HG03520 (cell line): Measurements from ENCODE around the gene ENGASE.

ENCODE experiments used
- ATAC-seq: cut with Tn5 transposase; IDR thresholded peaks from one replicate; pipeline ENCODE4 v1.9.1; 2021; ENCODE audit warnings: mild to moderate bottlenecking, moderate library complexity; ENCODE audit not compliant: unreplicated experiment

The ENGASE gene

GRCh38 chr17:79079421-79080200, 5.0 kb downstream of the ENGASE start:
- ATAC-seq = no peak

- no peak for ATAC-seq
These were observed 5.7 kb downstream of the ENGASE start for GRCh38 chr17:79080349-79080748.

- no peak for ATAC-seq
These were observed 6.2 kb downstream of the ENGASE start for GRCh38 chr17:79080761-79081290.

DNA sequence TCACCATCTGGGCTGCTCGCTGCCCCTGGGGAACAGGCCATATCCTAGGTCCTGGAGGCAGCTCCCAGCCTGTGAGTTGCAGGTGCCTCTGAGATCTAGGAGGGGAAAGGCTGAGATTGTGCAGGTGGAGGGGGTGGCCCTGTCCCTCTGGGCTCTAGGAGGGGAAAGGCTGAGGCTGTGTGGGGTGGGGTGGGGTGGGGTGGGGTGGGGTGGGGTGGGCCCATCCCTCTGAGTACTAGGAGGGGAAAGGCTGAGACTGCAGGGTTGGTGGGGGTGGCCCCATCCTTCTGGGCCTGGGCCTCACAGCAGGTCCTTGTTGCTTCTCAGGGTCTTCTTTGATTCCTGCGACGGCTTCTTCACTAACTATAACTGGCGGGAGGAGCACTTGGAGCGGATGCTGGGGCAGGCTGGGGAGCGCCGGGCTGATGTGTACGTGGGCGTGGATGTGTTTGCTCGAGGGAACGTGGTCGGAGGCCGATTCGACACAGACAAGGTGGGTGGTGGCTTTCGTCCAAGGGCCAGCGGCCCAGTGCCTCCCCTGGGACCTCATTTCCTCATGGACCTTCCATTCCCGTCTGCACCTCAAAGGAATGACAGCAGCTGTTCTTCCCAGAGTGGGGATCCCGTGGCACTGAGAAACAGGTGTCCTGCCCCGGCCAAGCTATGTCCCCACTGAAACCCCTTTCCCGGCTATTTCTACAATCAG, 7.1 kb downstream of the ENGASE start:
- ATAC-seq = no peak

DNA sequence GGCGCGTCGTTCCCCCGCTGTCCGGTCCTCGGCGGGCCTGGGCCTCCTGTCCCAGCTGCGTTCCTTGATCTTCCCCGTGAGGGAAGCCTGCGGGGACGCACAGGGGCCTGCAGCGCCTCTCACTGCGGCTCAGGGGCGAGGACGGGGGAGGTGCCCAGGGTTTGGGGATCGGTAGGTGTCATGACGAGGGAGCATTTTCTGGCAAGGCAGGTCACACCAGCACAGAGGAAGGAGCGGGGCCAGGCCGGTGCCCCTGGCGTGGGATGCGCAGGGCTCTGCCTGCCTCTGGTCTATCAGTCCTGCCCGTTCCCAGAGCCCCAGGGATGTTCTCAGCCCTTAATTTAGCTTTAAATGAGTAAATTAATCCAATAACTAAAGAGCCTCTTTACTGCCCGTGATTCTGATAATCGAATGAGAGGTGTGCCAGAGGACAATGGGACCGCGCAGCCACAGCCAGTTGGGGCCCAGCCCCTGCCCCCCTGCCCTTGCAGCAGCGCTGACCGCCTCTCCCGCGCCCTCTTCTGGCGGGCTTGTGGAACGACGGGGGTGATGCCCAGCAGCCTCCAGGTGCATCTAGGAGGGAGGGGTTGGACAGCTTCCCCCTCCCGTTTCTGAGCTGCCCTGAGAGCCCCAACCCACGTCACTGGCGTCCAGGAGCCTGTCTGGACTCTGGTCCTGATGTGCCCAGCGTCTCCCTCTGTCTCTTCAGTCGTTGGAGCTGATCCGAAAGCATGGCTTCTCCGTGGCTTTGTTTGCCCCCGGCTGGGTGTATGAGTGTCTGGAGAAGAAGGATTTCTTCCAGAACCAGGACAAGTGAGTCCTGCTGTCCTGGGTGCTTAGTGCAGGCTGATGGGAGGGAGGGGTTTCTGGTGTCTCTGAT, 7.9 kb downstream of the ENGASE start:
- ATAC-seq = no peak

DNA sequence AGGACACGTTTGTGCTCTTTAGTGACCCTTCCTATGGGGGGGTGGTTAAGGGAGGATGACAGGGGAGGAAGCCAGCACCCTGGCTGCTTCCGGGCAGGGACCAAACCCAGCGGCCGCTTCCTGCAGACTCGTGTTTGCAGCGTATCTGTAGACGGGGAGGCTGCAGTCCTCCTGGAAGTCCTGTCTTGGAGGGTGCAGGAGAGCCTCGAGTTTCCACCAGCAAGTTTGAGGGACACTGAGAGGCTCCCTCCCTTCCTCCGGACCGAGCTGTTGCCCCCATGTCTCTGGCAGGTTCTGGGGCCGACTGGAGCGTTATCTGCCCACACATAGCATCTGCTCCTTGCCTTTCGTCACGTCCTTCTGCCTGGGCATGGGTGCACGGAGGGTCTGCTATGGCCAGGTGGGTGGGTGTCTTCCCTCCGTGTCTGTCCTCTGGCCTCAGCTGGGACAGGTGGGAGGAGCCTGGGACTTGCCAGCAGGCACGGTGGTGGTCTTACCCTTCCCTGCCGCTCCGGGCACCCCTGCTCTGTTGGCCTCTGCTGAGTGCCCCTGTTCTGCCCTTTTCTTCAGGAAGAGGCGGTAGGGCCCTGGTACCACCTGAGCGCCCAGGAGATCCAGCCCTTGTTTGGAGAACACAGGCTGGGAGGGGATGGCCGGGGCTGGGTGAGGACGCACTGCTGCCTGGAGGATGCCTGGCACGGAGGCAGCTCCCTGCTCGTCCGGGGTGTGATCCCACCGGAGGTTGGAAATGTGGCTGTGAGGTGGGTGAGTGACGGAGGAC, 8.8 kb downstream of the ENGASE start:
- no peak for ATAC-seq

- no peak for ATAC-seq
These were observed 9.9 kb downstream of the ENGASE start for GRCh38 chr17:79084291-79085153.

DNA sequence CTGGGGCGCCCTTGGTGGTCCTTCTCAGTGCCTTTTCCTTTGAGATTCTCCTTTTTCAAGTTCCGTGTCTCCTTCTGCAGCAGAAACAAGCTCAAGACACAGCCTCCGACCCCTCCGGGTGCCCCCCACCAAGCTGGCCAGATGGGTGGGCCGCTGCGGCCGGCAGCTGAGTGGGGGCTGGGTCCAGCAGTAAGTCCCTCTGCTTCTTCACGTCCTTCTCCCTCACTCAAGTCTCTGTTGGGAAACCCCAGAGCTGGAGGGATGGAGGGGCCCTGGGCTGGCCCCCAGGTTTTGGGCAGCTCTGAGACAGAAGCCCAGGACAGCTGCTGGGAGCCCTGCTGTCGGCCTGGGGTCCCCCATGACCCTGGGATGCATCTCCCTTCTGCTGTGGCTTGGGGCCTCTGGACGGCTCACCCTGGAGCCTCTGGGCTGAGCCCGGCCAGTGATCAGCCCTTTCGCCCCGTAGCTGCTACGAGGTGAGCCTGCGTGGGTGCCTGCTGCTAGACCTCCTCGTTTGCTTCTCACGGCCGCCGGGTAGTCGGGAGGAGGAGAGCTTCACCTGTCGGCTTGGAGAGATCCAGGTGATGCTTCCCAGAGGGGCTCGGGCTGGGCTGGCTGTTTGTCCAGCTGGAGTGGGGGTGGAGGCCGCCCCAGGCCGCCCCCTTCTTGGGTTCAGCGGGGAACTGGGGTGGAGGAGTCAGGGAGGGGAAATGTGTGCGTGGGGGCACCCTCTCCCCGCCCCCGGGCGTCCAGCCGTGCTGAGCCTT, 10.7 kb downstream of the ENGASE start:
- ATAC-seq = no peak

DNA sequence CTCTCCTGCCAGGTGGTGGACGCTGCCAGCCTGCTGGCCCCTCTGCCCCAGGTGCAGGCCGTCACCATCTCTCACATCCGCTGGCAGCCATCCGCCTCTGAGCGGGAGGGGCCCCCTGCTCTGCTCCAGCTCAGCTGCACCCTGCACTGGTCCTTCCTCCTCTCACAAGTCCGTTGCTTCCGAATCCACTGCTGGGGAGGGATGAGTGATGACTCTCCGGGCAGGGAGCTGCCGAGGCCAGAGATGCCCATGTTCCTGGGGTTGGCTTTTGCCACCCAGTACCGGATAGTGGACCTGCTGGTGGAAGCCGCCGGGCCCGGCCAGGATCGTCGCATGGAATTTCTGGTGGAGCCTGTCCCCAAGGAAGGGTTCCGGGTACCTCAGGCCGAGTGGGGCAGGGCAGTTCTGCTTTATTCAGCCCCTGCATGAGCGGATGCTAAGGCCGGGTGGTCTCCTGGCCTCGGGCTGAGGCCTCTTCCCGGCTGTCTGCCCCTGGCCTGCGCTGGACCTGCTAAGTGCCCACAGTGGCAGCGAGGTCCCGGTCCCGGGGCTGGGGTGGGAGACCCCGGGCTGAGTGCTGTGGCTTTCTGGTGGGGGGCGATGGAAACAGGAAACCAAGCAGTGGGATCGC, 11.4 kb downstream of the ENGASE start:
- no peak for ATAC-seq

DNA sequence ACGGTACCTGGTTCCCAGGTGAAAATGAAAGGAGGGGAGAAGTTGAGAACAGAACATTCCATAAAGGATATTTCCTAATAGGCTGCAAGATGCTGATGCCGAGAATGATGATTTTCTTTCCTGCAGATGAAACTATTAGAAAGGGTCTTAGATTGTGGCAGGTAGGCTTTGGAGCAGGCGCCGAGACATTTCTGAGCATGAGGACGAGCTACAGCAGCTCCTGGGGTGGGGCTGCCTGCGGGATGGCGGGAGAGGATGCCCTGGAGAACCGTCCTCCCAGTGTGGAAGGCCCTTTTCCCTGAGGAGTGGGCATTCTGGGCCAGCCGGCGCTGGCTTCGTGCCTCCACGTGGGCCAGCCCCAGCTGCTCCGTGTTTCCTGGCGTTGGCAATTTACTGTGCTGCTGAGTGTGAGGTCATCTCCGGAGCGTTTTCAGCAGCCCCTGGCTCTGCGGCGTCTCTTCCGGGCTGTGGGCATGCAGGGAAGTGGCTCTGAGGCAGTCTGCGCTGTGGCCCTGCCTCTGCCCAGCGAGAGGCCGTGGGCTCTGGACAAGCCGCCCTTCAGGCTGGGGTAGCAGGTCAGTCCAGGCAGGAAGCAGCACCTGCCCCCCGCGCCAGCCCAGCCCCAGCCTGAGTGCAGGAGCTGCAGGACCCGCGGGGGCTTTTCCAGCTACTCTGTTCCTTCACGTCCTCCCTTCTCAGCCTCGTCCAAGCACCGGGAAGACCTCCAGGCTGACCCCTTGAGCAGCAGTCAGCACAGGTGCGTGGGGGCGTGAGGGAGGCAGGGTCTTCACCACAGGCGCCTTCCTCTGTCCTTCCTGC, 12.2 kb downstream of the ENGASE start:
- ATAC-seq = no peak

DNA sequence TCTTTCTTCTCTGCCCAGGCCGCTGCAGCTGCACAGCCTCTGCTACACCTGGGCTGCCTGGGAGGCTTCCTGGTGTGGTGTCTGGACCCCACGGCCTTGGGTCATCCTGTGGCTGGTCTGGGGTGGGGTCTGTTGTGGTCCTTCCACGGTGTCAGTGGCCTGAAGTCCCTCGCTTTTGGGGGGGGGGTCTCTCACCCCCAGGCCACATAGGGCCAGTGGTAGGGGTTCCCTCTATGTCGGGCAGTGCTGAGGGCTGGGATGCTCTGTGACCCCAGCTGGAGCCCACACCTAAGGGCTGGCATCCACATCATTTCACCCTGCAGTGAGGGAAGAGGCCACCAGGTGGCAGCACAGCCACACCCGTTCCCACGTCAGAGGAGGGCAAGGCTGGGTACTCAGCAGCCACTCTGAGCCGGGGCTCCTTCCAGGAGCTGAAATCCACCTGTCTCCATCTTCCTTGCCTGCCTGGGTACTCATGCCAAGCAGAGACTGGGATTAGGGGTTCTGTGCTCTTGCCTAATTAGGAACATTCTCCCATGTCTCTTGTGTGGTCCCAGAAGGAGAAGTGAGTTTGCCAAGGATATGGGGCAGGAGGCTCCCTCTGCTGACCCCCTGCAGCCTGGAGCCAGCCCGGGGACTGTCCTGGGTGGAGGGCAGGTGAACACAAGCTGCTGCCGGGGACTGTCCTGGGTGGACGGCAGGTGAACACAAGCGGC, 13.0 kb downstream of the ENGASE start:
- no peak for ATAC-seq

DNA sequence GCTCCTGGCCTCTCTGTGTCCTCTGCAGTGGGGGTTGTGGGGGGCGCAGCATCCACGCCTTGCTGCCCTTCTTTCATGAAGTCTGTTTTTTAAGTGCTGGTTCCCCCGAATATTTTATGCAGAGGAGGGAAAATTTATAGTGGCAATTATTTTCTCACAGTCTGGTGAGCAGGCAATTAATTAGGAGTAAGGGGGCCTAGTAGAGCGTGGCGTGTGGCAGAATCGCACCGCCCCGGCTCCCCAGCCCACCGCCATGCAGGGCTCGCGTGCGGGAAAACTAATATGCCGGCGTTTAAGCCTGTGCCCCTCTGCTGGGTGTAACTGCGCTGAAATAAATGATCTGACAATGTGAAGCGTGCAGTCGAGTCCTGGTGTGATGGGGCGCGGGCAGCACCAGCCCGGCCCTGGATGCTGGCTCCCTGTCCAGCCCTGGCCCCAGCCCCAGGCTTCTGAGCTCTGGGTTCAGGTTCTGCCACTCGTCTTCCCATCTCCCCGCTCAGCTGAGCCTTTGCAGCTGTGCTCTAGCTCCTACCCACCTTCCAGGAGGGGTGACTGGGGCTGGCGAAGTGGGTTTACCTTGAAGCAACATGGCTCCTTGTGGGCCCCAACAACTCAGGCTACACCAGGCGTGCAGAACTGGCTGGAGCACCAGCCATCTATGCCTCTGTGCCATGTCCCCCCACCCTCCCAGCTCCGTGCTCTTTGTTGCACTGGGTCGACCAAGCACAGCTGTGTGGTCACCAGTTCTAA, 13.8 kb downstream of the ENGASE start:
- no peak for ATAC-seq

- ATAC-seq = no peak
These were observed 14.3 kb downstream of the ENGASE start for GRCh38 chr17:79088997-79089328.

GRCh38 chr17:79089720-79090442, 15.3 kb downstream of the ENGASE start:
- ATAC-seq = no peak

GRCh38 chr17:79090443-79091225, 16.0 kb downstream of the ENGASE start:
- no peak for ATAC-seq
